ENCODE measurements around the gene ZGRF1.

DNA sequence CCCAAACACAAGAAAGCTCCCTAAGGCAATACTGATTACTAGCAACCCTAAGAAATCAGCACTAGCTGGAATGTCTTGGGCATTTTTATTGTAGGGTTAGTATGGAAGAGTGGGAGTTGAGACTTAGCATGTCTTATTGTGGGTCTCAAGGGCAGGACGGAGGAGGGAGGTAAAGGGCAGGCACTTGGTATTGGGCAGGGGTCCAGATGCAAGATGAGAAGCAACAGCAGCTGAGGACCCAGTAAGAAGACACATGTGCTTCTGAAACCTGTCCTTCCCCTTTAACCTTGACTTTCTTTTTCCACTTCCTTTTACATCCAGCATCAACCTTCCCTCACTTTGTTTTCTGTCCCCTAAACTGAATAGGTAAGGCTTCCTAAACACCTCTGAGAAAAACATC is 37.7 kb upstream of the ZGRF1 start:
- TF ChIP-seq, protein P1, sequence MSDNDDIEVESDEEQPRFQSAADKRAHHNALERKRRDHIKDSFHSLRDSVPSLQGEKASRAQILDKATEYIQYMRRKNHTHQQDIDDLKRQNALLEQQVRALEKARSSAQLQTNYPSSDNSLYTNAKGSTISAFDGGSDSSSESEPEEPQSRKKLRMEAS (IDR thresholded peaks at IDR 0.05): no peak
- TF ChIP-seq, protein P2, sequence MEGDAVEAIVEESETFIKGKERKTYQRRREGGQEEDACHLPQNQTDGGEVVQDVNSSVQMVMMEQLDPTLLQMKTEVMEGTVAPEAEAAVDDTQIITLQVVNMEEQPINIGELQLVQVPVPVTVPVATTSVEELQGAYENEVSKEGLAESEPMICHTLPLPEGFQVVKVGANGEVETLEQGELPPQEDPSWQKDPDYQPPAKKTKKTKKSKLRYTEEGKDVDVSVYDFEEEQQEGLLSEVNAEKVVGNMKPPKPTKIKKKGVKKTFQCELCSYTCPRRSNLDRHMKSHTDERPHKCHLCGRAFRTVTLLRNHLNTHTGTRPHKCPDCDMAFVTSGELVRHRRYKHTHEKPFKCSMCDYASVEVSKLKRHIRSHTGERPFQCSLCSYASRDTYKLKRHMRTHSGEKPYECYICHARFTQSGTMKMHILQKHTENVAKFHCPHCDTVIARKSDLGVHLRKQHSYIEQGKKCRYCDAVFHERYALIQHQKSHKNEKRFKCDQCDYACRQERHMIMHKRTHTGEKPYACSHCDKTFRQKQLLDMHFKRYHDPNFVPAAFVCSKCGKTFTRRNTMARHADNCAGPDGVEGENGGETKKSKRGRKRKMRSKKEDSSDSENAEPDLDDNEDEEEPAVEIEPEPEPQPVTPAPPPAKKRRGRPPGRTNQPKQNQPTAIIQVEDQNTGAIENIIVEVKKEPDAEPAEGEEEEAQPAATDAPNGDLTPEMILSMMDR (IDR thresholded peaks at IDR 0.05): no peak
- TF ChIP-seq POLR2A (IDR thresholded peaks at IDR 0.05; ENCODE audit: low read length) (no peak), PHF8 (IDR thresholded peaks at IDR 0.05; ENCODE audit: borderline replicate concordance, low read depth) (no peak), POLR2AphosphoS2 (conservative IDR thresholded peaks at IDR 0.05; ENCODE audit: low read length) (no peak), MYC (IDR thresholded peaks at IDR 0.05; ENCODE audit: borderline replicate concordance, low read length) (no peak), JUN (IDR thresholded peaks at IDR 0.05) (no peak), NR3C1 (IDR thresholded peaks at IDR 0.05) (no peak), TFCP2L1 (CRISPR knock-in tag; IDR thresholded peaks at IDR 0.05) (no peak), SMC3 (IDR thresholded peaks at IDR 0.05) (no peak), HDAC2 (IDR thresholded peaks at IDR 0.05) (no peak)
- TF ChIP-seq, protein P3, sequence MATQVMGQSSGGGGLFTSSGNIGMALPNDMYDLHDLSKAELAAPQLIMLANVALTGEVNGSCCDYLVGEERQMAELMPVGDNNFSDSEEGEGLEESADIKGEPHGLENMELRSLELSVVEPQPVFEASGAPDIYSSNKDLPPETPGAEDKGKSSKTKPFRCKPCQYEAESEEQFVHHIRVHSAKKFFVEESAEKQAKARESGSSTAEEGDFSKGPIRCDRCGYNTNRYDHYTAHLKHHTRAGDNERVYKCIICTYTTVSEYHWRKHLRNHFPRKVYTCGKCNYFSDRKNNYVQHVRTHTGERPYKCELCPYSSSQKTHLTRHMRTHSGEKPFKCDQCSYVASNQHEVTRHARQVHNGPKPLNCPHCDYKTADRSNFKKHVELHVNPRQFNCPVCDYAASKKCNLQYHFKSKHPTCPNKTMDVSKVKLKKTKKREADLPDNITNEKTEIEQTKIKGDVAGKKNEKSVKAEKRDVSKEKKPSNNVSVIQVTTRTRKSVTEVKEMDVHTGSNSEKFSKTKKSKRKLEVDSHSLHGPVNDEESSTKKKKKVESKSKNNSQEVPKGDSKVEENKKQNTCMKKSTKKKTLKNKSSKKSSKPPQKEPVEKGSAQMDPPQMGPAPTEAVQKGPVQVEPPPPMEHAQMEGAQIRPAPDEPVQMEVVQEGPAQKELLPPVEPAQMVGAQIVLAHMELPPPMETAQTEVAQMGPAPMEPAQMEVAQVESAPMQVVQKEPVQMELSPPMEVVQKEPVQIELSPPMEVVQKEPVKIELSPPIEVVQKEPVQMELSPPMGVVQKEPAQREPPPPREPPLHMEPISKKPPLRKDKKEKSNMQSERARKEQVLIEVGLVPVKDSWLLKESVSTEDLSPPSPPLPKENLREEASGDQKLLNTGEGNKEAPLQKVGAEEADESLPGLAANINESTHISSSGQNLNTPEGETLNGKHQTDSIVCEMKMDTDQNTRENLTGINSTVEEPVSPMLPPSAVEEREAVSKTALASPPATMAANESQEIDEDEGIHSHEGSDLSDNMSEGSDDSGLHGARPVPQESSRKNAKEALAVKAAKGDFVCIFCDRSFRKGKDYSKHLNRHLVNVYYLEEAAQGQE (IDR thresholded peaks at IDR 0.05): no peak
- TF ChIP-seq, protein P4, sequence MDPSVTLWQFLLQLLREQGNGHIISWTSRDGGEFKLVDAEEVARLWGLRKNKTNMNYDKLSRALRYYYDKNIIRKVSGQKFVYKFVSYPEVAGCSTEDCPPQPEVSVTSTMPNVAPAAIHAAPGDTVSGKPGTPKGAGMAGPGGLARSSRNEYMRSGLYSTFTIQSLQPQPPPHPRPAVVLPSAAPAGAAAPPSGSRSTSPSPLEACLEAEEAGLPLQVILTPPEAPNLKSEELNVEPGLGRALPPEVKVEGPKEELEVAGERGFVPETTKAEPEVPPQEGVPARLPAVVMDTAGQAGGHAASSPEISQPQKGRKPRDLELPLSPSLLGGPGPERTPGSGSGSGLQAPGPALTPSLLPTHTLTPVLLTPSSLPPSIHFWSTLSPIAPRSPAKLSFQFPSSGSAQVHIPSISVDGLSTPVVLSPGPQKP (IDR thresholded peaks at IDR 0.05; ENCODE audit: low read depth, low read length): no peak

All from A549 (cell line).